CD14-positive monocyte (primary cell): ENCODE results near the gene BAHCC1. TPM values are rescaled to one million over a fixed set of nuclear protein-coding genes. Genes with fewer than 3 reads are reported as not detected.

ENCODE experiments used
- DNase-seq, 3 donors: peaks; one replicate each; pipeline ENCODE4 v3.0.0-alpha.2; 2011 to 2022
- H2AFZ ChIP-seq: 2 replicates; pipeline ENCODE4 v1.6.0; 2012; ENCODE audit warnings: mild to moderate bottlenecking, low read depth, low read length, inconsistent platforms; ENCODE audit not compliant: insufficient read depth, poor library complexity, severe bottlenecking
- H3K27ac ChIP-seq, 2 donors: 1 replicate in 1 of 2; 2 replicates in 1 of 2; pipeline ENCODE4 v1.5.1; 2012 to 2013; ENCODE audit warnings: low read length in 2 of 2, control low read depth in 1 of 2, inconsistent platforms in 1 of 2, low read depth in 1 of 2, mild to moderate bottlenecking in 1 of 2
- H3K27me3 ChIP-seq, 2 donors: one replicate each; pipeline versions ENCODE4 v1.6.0 to v1.6.1; 2011 to 2013; ENCODE audit warnings: low read length in 2 of 2; ENCODE audit not compliant: control insufficient read depth in 2 of 2, insufficient read depth in 2 of 2
- H3K36me3 ChIP-seq, 2 donors: replicated peaks in 1 of 2; 1 replicate in 1 of 2; 2 replicates in 1 of 2; pipeline versions ENCODE4 v1.5.1 to v1.6.1; 2012 to 2013; ENCODE audit warnings: low read length in 2 of 2, control low read depth in 1 of 2, inconsistent platforms in 1 of 2, mild to moderate bottlenecking in 1 of 2; ENCODE audit not compliant: insufficient read depth in 2 of 2, control insufficient read depth in 1 of 2
- H3K4me1 ChIP-seq, 2 donors: 1 replicate in 1 of 2; 2 replicates in 1 of 2; pipeline versions ENCODE4 v1.5.1 to v1.6.1; 2012 to 2013; ENCODE audit warnings: low read length in 2 of 2, control low read depth in 1 of 2, inconsistent platforms in 1 of 2, mild to moderate bottlenecking in 1 of 2, moderate library complexity in 1 of 2; ENCODE audit not compliant: insufficient read depth in 2 of 2, control insufficient read depth in 1 of 2
- H3K4me2 ChIP-seq: replicated peaks from 2 replicates; pipeline ENCODE3; 2012; ENCODE audit warnings: low read length, moderate library complexity, mild to moderate bottlenecking; ENCODE audit not compliant: poor library complexity, severe bottlenecking; ENCODE audit errors: extremely low read depth
- H3K4me3 ChIP-seq, 3 experiments: fragments of 200-600 bp in 1 of 3; sonication (generic) in 1 of 3; replicated peaks in 1 of 3; 1 replicate in 2 of 3; 2 replicates in 1 of 3; pipeline ENCODE4 v1.5.1; 2011 to 2013; ENCODE audit warnings: low read length in 3 of 3, mild to moderate bottlenecking in 3 of 3, control low read depth in 2 of 3, low read depth in 2 of 3, inconsistent platforms in 1 of 3, moderate library complexity in 1 of 3
- H3K79me2 ChIP-seq: 2 replicates; pipeline ENCODE4 v1.6.0; 2012; ENCODE audit warnings: mild to moderate bottlenecking, control low read depth, inconsistent platforms, low read length, moderate library complexity; ENCODE audit not compliant: insufficient read depth
- H3K9ac ChIP-seq: 2 replicates; pipeline ENCODE4 v1.6.0; 2017; ENCODE audit warnings: low read length, mild to moderate bottlenecking; ENCODE audit not compliant: insufficient read depth, poor library complexity, severe bottlenecking
- H3K9me3 ChIP-seq, 2 donors: replicated peaks in 1 of 2; 1 replicate in 1 of 2; 2 replicates in 1 of 2; pipeline versions ENCODE4 v1.5.1 to v1.6.1; 2012 to 2013; ENCODE audit warnings: low read length in 2 of 2, control low read depth in 1 of 2; ENCODE audit not compliant: control insufficient read depth in 1 of 2, insufficient read depth in 1 of 2
- H4K20me1 ChIP-seq: 2 replicates; pipeline ENCODE4 v1.6.0; 2012; ENCODE audit warnings: mild to moderate bottlenecking, low read length, control low read depth, moderate library complexity; ENCODE audit not compliant: insufficient read depth
- H3K27ac Mint-ChIP-seq, 7 donors: one replicate each; pipeline ENCODE4 v1.8.0; 2020; ENCODE audit warnings: mild to moderate bottlenecking in 7 of 7, mixed read lengths in 7 of 7, moderate library complexity in 6 of 7, inconsistent platforms in 2 of 7
- H3K27me3 Mint-ChIP-seq, 3 donors: one replicate each; pipeline ENCODE4 v1.8.0; 2021 to 2022; ENCODE audit warnings: low read depth in 3 of 3, mild to moderate bottlenecking in 3 of 3, mixed read lengths in 3 of 3, moderate library complexity in 3 of 3, inconsistent platforms in 1 of 3
- H3K36me3 Mint-ChIP-seq, 2 donors: one replicate each; pipeline ENCODE4 v1.8.0; 2020; ENCODE audit warnings: mixed read lengths in 2 of 2, inconsistent platforms in 1 of 2, mild to moderate bottlenecking in 1 of 2
- H3K4me1 Mint-ChIP-seq: one replicate; pipeline ENCODE4 v1.8.0; 2020; ENCODE audit warnings: mild to moderate bottlenecking, mixed read lengths
- H3K4me3 Mint-ChIP-seq, 2 donors: one replicate each; pipeline ENCODE4 v1.8.0; 2020; ENCODE audit warnings: mild to moderate bottlenecking in 2 of 2, mixed read lengths in 2 of 2, moderate library complexity in 1 of 2
- H3K9me3 Mint-ChIP-seq, 7 donors: one replicate each; pipeline ENCODE4 v1.8.0; 2020 to 2022; ENCODE audit warnings: mixed read lengths in 7 of 7, mild to moderate bottlenecking in 6 of 7, moderate library complexity in 6 of 7, inconsistent platforms in 2 of 7
- CTCF ChIP-seq: fragments of 200-600 bp; IDR thresholded peaks from one replicate; pipeline ENCODE4 v1.8.0; 2022; ENCODE audit warnings: antibody characterized with exemption, mild to moderate bottlenecking
- WGBS: methylation state at CpG from one replicate; pipeline ENCODE4 v1.1.5; 2013; ENCODE audit warnings: missing lambda C conversion rate; ENCODE audit not compliant: insufficient coverage; 5-methylcytosine and 5-hydroxymethylcytosine counted together
- intact Hi-C, 2 donors: fragments of 100-400 bp; cut with micrococcal nuclease; formaldehyde crosslinking; loops; one replicate each; pipeline versions ENCODE4 v1.15.0 to v1.15.1; 2023
- polyA plus RNA-seq, 3 donors: library from polyadenylated mRNA; depleted of rRNA in 1 of 3; unstranded in 2 of 3; stranded (reverse) in 1 of 3; fragments of 300-500 nt in 2 of 3; fragments of >200 nt in 1 of 3; fragmentation: Illumina TruSeq in 2 of 3; gene quantifications; 1 replicate in 2 of 3; 2 replicates in 1 of 3; pipeline ENCODE4 v1.2.3, GENCODE V29; 2012 to 2021

BAHCC1 gene
- polyA plus RNA-seq, 3 donors = 0.11 to 8.8 (median 0.27) TPM

GRCh38 chr17:81346908-81347349, 48.3 kb upstream of the BAHCC1 start:
- 84% methylated on average over 4 of the region's 11 CpGs for WGBS
- Mint-ChIP-seq H3K4me3 (peak overlapping the region; percentile 72 to 84), H3K4me1 (peaks cover 74% of the 10 kb centered on the region), H3K27me3 (peaks cover under 1 to 20% (median 17%) of the 10 kb centered on the region in 3 donors), H3K36me3 (peaks cover 0 to 5% of the 10 kb centered on the region in 2 donors), H3K9me3 (peaks cover 0 to 4% (median 0%) of the 10 kb centered on the region in 7 donors), H3K27ac (peak overlapping the region in 2 of 7 donors; percentile 8 to 14)
- Histone ChIP-seq H3K9ac (peak overlapping the region; percentile 65), H3K79me2 (peaks cover 48% of the 10 kb centered on the region), H2AFZ (peak overlapping the region; percentile 79), H3K4me1 (peaks cover 82 to 86% of the 10 kb centered on the region in 2 donors), H3K27ac (peak overlapping the region; percentile 64 to 78), H3K36me3 (no peaks in the 10 kb centered on the region), H3K9me3 (no peaks in the 10 kb centered on the region), H4K20me1 (peaks cover 32% of the 10 kb centered on the region), H3K4me3 (peak overlapping the region; percentile 46 to 99 (median 74)), H3K27me3 (peaks cover 0 to 8% of the 10 kb centered on the region in 2 donors), H3K4me2 (peak overlapping the region; percentile 98)
- intact Hi-C loops = loop anchor here in 1 of 2 donors (2.0 kb wide), 1 partner anchor 48 kb away; the partner anchor contains the start of gene BAHCC1
- no peak for TF ChIP-seq CTCF
- DNase-seq = no peak

- Mint-ChIP-seq H3K9me3 (peaks cover 0 to 4% (median 0%) of the 10 kb centered on the region in 7 donors), H3K36me3 (peaks cover 0 to under 1% of the 10 kb centered on the region in 2 donors), H3K27me3 (peaks cover 0 to 15% (median 12%) of the 10 kb centered on the region in 3 donors), H3K4me3 (no peak overlapping the region), H3K27ac (no peak overlapping the region), H3K4me1 (peaks cover 69% of the 10 kb centered on the region)
- H3K27me3 ChIP-seq = peaks cover 0 to 3% of the 10 kb centered on the region in 2 donors
- H3K36me3 ChIP-seq = no peaks in the 10 kb centered on the region
- no peak for DNase-seq
- WGBS = 61% methylated on average over 4 of the region's 4 CpGs
- no peak for TF ChIP-seq CTCF
- H3K4me3 ChIP-seq = peak overlapping the region in 1 of 3 experiments; percentile 99
- intact Hi-C loops = loop anchor here in 1 of 2 donors (2.0 kb wide), 1 partner anchor 47 kb away; the partner anchor contains the start of gene BAHCC1
- peaks cover 43% of the 10 kb centered on the region for H3K79me2 ChIP-seq
- no peak overlapping the region for H3K9ac ChIP-seq
- H2AFZ ChIP-seq = no peak overlapping the region
- H3K4me1 ChIP-seq = peaks cover 79 to 81% of the 10 kb centered on the region in 2 donors
- H3K9me3 ChIP-seq = no peaks in the 10 kb centered on the region
- H3K4me2 ChIP-seq = peak overlapping the region; percentile 98
- H4K20me1 ChIP-seq = peaks cover 27% of the 10 kb centered on the region
- H3K27ac ChIP-seq = no peak overlapping the region
Observed at GRCh38 chr17:81347437-81347836, 47.8 kb upstream of the BAHCC1 start.
